Mucosa of rectum (tissue), 2 donors: ENCODE results near the gene MBLAC1.

Source experiments
- H3K27ac ChIP-seq, 2 donors: one replicate each; pipeline ENCODE4 v1.7.0; 2013; ENCODE audit warnings: inconsistent platforms in 2 of 2, low read depth in 2 of 2, low read length in 2 of 2
- H3K27me3 ChIP-seq, 2 donors: one replicate each; pipeline ENCODE4 v1.7.0; 2013; ENCODE audit warnings: low read length in 2 of 2; ENCODE audit not compliant: control insufficient read depth in 2 of 2, insufficient read depth in 2 of 2
- H3K36me3 ChIP-seq, 2 donors: one replicate each; pipeline ENCODE4 v1.7.0; 2013; ENCODE audit warnings: low read length in 2 of 2; ENCODE audit not compliant: control insufficient read depth in 2 of 2, insufficient read depth in 2 of 2
- H3K4me1 ChIP-seq, 2 donors: one replicate each; pipeline ENCODE4 v1.7.0; 2013; ENCODE audit warnings: low read length in 2 of 2, mild to moderate bottlenecking in 1 of 2; ENCODE audit not compliant: control insufficient read depth in 2 of 2, insufficient read depth in 2 of 2
- H3K4me3 ChIP-seq, 2 donors: one replicate each; pipeline ENCODE4 v1.7.0; 2013; ENCODE audit warnings: low read length in 2 of 2
- H3K9ac ChIP-seq, 2 donors: one replicate each; pipeline ENCODE4 v1.7.0; 2013; ENCODE audit warnings: low read length in 2 of 2, low read depth in 1 of 2, mild to moderate bottlenecking in 1 of 2
- H3K9me3 ChIP-seq, 2 donors: one replicate each; pipeline ENCODE4 v1.7.0; 2013; ENCODE audit warnings: low read length in 2 of 2; ENCODE audit not compliant: control insufficient read depth in 2 of 2
- donor health status: healthy.
- donor health status: Normal muscosa, but diverticular disease.

Gene MBLAC1

DNA sequence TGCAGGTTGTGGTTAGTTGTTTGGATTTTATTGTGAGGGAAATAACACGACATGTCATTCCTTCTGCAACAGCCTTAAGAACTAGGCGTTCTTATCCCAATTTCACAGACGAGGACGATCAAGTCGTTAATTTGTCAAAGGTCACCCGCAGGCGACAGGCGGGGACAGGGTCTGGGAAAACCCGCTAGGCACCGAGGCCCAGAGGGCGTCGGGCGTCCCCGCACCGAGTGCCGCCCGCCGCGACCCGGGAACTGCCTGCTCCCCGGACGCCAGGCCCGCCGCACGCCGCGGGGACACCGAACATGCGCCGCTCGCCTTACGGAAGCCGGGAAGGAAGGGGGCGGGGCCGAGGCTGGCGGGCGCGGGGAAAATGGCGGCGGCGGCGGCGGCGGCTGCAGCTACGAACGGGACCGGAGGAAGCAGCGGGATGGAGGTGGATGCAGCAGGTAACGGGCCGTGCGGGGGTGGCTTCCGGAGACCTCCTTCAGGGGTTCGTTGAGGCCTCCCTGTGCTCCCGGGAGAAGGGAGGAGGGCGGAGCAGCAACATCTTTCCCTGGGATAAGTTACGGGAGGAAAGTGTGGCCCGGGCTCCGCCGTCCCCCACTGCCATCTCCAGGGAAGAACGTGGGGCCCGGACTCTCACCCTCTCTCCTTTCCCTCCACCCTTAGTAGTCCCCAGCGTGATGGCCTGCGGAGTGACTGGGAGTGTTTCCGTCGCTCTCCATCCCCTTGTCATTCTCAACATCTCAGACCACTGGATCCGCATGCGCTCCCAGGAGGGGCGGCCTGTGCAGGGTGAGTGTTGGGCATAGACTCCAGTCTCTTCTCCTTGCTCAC, 37.9 kb upstream of the MBLAC1 start, which contains the start of gene COPS6:
Gene COPS6 (plus strand): TSS at position 349 of the 837 bp plus-strand sequence. CDS start 22 bp downstream, at position 371.
- peak within 1 kb of the TSS; percentile 91 to 95 for H3K4me3 ChIP-seq
- peak within 1 kb of the TSS; percentile 80 to 93 for H3K9ac ChIP-seq
- peak within 1 kb of the TSS; percentile 80 to 89 for H3K27ac ChIP-seq
- no peaks in the 10 kb centered on the region for H3K27me3 ChIP-seq
- H3K4me1 ChIP-seq, result peaks cover 11 to 12% of the 10 kb centered on the region in 2 donors
- no peaks in the 10 kb centered on the region for H3K9me3 ChIP-seq
- H3K36me3 ChIP-seq, result peaks cover 36 to 38% of the 10 kb centered on the region in 2 donors

DNA sequence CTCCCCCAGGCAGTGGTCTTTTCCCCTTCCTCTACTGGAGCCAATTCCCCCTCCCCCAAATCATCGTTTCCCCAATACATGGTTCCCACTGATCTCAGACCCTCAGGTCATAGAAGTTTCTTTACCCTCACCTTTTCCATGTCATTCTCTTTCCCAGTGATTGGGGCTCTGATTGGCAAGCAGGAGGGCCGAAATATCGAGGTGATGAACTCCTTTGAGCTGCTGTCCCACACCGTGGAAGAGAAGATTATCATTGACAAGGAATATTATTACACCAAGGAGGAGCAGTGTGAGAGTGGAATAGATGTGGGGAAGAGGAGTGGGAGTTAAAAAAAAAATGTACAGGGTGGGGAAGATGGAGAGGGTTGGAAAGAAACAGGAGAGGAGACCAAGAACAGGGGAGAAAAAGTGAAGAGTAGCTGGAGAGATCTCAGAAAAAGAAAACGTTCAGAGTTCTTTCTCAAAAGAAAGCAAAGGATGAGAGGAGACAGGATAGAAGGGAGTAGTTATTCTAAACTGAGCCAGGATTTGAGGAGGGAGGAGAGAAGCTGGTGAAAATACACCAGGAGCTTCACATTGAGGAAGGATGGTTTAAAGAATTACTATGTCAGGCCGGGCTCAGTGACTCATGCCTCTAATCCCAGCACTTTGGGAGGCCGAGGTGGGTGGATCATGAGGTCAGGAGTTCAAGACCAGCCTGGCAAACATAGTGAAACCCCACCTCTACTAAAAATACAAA, 37.1 kb upstream of the MBLAC1 start:
- Histone ChIP-seq H3K36me3 (peaks cover 40 to 46% of the 10 kb centered on the region in 2 donors), H3K27me3 (no peaks in the 10 kb centered on the region), H3K9ac (peak overlapping the region; percentile 80 to 93), H3K27ac (peak overlapping the region in 1 of 2 donors; percentile 89), H3K9me3 (no peaks in the 10 kb centered on the region), H3K4me3 (peak overlapping the region; percentile 91 to 95), H3K4me1 (peaks cover 11 to 12% of the 10 kb centered on the region in 2 donors)

DNA sequence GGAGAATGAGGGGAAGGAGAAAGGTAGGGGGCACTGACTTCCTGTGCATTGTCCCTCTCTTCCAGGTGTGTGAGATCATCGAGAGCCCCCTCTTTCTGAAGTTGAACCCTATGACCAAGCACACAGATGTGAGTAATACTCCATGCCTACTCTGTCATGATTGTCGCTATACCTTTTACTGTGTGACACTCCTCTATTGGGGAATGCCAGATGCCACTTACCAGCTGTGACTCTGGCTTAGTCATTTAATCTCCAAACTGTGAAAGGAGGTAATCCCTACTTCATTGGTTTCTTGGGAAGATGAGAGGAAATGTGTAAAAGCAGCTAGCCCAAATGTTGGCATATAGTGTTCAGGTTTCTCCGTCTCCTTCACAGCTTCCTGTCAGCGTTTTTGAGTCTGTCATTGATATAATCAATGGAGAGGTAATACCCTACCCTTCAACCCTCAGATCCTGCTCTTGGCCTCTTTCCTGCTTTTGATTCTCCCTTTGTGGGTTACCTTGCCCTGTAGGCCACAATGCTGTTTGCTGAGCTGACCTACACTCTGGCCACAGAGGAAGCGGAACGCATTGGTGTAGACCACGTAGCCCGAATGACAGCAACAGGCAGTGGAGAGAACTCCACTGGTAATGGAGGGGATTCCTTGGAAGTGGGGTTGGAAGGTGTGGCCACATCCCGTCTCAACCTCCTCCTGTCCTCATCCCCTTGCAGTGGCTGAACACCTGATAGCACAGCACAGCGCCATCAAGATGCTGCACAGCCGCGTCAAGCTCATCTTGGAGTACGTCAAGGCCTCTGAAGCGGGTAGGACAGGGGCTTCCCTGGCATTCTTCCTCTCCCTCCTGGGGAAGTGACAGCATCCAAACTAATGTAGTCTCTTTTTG, 36.0 kb upstream of the MBLAC1 start:
- peaks cover 50 to 58% of the 10 kb centered on the region in 2 donors for H3K36me3 ChIP-seq
- H3K27ac ChIP-seq, result no peak overlapping the region
- peaks cover 11 to 12% of the 10 kb centered on the region in 2 donors for H3K4me1 ChIP-seq
- no peak overlapping the region for H3K4me3 ChIP-seq
- no peaks in the 10 kb centered on the region for H3K9me3 ChIP-seq
- no peaks in the 10 kb centered on the region for H3K27me3 ChIP-seq
- H3K9ac ChIP-seq, result no peak overlapping the region

DNA sequence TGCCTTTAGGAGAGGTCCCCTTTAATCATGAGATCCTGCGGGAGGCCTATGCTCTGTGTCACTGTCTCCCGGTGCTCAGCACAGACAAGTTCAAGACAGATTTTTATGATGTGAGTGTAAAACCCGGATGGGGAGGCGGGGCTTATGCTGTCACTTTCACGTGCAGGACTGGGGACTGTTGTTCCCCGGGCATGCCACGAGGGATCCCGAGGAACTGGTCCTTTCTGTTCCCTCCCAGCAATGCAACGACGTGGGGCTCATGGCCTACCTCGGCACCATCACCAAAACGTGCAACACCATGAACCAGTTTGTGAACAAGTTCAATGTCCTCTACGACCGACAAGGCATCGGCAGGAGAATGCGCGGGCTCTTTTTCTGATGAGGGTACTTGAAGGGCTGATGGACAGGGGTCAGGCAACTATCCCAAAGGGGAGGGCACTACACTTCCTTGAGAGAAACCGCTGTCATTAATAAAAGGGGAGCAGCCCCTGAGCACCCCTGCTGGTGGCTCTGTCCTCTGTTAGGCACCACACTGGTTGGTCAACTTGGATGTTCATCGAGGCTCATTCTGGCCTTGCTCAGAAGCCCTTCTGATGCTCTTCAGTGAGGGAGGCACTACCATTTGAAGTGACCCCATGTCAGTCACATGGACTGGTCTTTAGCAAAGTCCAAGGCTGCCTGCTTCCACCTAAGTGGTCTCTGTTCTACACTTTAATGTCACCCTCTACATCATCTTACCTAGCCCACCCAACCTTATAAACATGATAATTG, 35.2 kb upstream of the MBLAC1 start:
- H3K36me3 ChIP-seq, result peaks cover 54 to 65% of the 10 kb centered on the region in 2 donors
- no peak overlapping the region for H3K9ac ChIP-seq
- H3K4me1 ChIP-seq, result peaks cover 11 to 12% of the 10 kb centered on the region in 2 donors
- no peaks in the 10 kb centered on the region for H3K9me3 ChIP-seq
- no peak overlapping the region for H3K27ac ChIP-seq
- no peak overlapping the region for H3K4me3 ChIP-seq
- H3K27me3 ChIP-seq, result no peaks in the 10 kb centered on the region

DNA sequence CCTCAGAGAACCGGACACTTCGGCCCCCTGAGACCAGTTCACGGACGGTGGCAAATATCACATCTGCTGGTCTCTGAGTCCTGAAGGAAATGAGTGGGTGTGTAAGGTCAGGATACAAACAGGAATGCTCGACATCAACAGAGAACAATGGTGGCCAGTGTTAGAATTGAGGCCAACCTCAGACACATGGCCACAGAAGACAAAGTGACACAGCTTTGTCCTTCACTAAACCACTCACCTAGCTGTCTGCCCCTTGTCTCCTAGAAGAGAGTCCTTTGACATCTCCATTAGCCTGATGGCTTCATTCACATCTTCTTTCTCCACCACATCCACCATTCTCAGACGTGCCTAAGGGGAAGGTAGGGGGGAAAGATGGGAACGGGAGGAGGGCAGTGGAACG, 33.7 kb upstream of the MBLAC1 start:
- peaks cover 11 to 12% of the 10 kb centered on the region in 2 donors for H3K4me1 ChIP-seq
- H3K36me3 ChIP-seq, result peaks cover 65 to 77% of the 10 kb centered on the region in 2 donors
- no peak overlapping the region for H3K27ac ChIP-seq
- no peaks in the 10 kb centered on the region for H3K9me3 ChIP-seq
- no peak overlapping the region for H3K4me3 ChIP-seq
- H3K27me3 ChIP-seq, result no peaks in the 10 kb centered on the region
- no peak overlapping the region for H3K9ac ChIP-seq

DNA sequence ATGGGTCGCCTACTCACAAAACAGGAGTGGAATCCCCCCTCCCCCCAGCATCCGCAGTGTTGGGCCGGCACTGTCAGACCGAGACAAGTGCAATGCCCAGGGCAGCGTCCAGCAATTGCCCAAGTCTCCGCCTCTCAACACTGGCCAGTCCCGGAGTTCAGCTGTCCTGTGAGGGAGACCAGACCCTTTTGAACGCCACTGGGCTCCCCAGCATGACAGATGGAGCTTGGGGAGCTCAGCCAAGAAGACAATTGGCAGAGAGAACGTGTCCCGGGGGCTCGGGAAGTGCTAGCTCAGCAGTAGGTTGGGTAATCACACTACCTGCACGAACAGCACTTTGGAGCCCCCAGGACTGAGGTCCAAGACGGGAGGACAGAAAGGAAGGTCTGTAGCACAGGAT, 33.3 kb upstream of the MBLAC1 start:
- Histone ChIP-seq H3K4me3 (no peak overlapping the region), H3K27ac (no peak overlapping the region), H3K9me3 (no peaks in the 10 kb centered on the region), H3K4me1 (peaks cover 7 to 8% of the 10 kb centered on the region in 2 donors), H3K36me3 (peaks cover 70 to 81% of the 10 kb centered on the region in 2 donors), H3K27me3 (no peaks in the 10 kb centered on the region), H3K9ac (no peak overlapping the region)

DNA sequence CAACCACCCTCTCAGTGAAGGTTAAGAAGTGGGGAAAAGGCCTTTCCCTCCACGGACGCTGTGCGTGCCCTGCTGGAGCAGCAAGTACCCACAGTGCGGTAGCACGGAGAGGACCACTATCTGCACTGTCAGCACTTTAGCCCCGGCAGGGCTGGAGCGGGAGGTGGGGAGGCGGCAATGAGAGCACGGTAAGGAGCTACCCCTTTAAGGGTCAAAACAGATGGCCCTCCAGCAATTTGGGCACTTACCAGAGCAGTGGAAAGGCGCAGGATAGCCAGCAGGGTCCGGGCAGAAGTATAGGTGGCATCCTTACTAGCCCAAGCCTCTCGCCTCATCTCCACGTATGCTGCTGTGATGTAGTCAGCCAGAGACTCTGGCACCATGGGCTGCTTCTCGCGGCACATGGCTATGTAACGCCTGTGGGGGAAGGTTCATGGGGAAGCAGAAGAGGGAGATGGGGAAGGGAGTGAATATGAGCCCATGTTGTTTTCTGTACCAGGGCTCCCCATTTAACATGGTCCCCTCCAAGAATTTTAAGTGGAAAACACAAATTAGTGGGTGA, 32.8 kb upstream of the MBLAC1 start:
- Histone ChIP-seq H3K4me3 (no peak overlapping the region), H3K9ac (no peak overlapping the region), H3K27me3 (no peaks in the 10 kb centered on the region), H3K27ac (no peak overlapping the region), H3K4me1 (peaks cover 7 to 8% of the 10 kb centered on the region in 2 donors), H3K9me3 (no peaks in the 10 kb centered on the region), H3K36me3 (peaks cover 75 to 86% of the 10 kb centered on the region in 2 donors)

DNA sequence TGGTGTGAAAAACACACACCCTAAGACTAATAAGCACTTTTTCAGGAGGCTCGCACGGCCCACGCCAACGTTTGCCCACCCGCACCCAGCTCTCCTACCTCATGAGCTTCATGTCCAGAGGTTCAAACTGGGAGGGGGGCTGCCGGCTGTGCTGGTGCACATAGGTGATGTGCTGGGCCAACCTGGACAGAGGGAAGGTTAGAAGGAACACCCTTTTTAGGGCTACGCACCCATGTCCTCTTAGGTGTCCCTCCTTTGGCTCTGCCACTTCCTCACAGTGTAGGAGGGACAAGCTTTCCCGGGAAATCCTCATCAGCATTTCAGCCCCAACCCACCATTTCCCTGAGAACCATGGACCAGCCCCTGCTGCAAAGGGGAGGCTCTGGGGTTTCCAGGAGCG, 31.5 kb upstream of the MBLAC1 start:
- Histone ChIP-seq H3K27ac (no peak overlapping the region), H3K27me3 (no peaks in the 10 kb centered on the region), H3K9ac (no peak overlapping the region), H3K36me3 (peaks cover 82 to 86% of the 10 kb centered on the region in 2 donors), H3K9me3 (no peaks in the 10 kb centered on the region), H3K4me3 (no peak overlapping the region), H3K4me1 (peaks cover 5 to 12% of the 10 kb centered on the region in 2 donors)

DNA sequence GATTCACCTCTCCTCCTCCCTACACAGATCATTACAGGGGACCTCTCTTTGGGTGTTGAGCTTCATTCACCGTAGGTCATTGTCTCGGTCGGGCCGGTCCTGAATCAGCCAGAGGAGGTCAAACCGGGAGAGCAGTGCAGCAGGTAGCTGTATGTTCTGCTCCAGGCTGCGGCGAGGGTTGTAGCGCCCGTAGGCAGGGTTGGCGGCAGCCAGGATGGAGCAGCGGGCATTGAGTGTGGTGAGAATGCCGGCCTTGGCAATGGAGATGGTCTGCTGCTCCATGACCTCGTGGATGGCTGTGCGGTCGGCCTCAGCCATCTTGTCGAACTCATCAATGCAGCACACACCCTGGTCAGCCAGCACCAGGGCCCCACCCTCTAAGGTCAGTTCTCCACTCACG, 31.1 kb upstream of the MBLAC1 start:
- H3K4me1 ChIP-seq, result peaks cover 5 to 12% of the 10 kb centered on the region in 2 donors
- no peak overlapping the region for H3K27ac ChIP-seq
- no peaks in the 10 kb centered on the region for H3K27me3 ChIP-seq
- no peaks in the 10 kb centered on the region for H3K9me3 ChIP-seq
- no peak overlapping the region for H3K9ac ChIP-seq
- H3K36me3 ChIP-seq, result peaks cover 78 to 82% of the 10 kb centered on the region in 2 donors
- H3K4me3 ChIP-seq, result no peak overlapping the region
